Sigmoid colon (tissue), 4 donors: Measurements from ENCODE around the gene XKR7.

Experiments used
- POLR2A ChIP-seq, 2 donors: fragments of 450-650 bp; IDR thresholded peaks; one replicate each; pipeline ENCODE4 v1.6.1; 2016; ENCODE audit warnings: antibody characterized with exemption in 2 of 2, mild to moderate bottlenecking in 2 of 2, moderate library complexity in 2 of 2
- POLR2AphosphoS5 ChIP-seq, 4 donors: sonication (generic); formaldehyde crosslinking; IDR thresholded peaks; one replicate each; pipeline ENCODE4 v1.6.1; 2017; ENCODE audit warnings: antibody characterized with exemption in 4 of 4
- TF ChIP-seq, protein P1 (sequence below), 4 experiments: fragments of 450-650 bp in 3 of 4; fragments of 200-600 bp in 1 of 4; IDR thresholded peaks; one replicate each; pipeline ENCODE4 v1.5.1; 2016 to 2019; ENCODE audit warnings: antibody characterized with exemption in 4 of 4, mild to moderate bottlenecking in 3 of 4, moderate library complexity in 2 of 4

DNA sequence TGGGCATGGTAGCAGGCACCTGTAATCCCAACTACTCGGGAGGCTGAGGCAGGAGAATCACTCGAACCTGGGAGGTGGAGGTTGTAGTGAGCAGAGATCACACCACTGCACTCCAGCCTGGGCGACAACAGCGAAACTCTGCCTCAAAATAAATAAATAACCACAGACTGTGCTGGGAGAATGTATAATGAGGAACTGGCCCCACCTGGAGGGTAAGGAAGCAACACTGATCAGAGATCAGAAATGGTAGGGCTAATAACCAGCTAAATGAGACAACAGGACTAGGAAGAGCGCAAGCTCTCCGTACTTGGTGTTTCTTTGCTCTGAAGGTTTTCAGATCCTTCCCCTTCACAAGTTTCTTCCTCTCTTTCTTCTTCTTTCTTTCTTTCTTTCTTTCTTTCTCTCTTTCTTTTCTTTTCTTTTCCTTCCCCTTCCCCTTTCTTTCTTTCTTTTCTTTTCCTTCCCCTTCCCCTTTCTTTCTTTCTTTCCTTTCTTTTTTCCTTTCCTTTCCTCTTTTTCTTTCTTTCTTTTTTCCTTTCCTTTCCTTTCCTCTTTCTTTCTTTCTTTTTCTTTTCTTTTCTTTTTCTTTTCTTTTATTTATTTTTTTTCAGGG, 56.8 kb downstream of the XKR7 start:
- TF ChIP-seq, protein P1, sequence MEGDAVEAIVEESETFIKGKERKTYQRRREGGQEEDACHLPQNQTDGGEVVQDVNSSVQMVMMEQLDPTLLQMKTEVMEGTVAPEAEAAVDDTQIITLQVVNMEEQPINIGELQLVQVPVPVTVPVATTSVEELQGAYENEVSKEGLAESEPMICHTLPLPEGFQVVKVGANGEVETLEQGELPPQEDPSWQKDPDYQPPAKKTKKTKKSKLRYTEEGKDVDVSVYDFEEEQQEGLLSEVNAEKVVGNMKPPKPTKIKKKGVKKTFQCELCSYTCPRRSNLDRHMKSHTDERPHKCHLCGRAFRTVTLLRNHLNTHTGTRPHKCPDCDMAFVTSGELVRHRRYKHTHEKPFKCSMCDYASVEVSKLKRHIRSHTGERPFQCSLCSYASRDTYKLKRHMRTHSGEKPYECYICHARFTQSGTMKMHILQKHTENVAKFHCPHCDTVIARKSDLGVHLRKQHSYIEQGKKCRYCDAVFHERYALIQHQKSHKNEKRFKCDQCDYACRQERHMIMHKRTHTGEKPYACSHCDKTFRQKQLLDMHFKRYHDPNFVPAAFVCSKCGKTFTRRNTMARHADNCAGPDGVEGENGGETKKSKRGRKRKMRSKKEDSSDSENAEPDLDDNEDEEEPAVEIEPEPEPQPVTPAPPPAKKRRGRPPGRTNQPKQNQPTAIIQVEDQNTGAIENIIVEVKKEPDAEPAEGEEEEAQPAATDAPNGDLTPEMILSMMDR (IDR thresholded peaks at IDR 0.05): no peak
- TF ChIP-seq POLR2A (IDR thresholded peaks at IDR 0.05): no peak
- TF ChIP-seq POLR2AphosphoS5 (IDR thresholded peaks at IDR 0.05): no peak
